GM21723 (cell line): Measurements from ENCODE around the gene UBE3B.

Experiments used
- ATAC-seq: cut with Tn5 transposase; IDR thresholded peaks from one replicate; pipeline ENCODE4 v1.9.1; 2021; ENCODE audit warnings: mild to moderate bottlenecking, moderate library complexity; ENCODE audit not compliant: unreplicated experiment

The UBE3B gene

DNA sequence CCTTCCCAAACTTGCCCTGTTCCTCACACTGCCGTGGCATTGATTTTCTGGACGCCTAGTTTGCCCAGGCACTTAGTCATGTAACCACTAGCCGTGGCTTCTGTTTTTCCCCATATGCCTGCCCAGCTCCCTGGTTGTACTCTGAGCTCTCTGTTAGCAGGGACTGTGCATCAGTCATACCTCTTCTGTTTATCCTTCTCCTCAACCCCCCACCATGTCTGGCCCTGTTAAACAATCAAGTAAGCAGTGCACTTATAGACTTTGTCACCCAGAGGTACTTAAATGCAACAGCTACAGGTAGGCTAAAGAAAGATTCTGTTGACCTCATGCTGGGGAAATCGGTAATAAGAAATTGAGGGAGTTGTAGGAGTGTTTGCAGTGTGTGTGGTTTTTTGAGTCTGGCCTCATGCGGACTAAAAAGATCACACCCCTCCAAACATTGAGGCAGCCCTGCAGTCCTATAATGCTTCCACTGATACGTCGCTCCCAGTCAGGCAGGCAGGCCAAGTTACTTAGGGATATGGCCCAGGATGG, 17.0 kb downstream of the UBE3B start:
- ATAC-seq, result no peak

GRCh38 chr12:109495012-109495411, 17.6 kb downstream of the UBE3B start:
- ATAC-seq, result no peak

GRCh38 chr12:109496306-109496705, 18.9 kb downstream of the UBE3B start:
- no peak for ATAC-seq

- ATAC-seq, result no peak
Measured at GRCh38 chr12:109497675-109498074, 20.2 kb downstream of the UBE3B start.

- no peak for ATAC-seq
Measured at GRCh38 chr12:109500406-109501185, 23.2 kb downstream of the UBE3B start.

- no peak for ATAC-seq
Measured at GRCh38 chr12:109501299-109501698, 23.9 kb downstream of the UBE3B start.

GRCh38 chr12:109502332-109502731, 24.9 kb downstream of the UBE3B start:
- ATAC-seq, result no peak

- ATAC-seq, result no peak
Measured at GRCh38 chr12:109503611-109504010, 26.2 kb downstream of the UBE3B start.

DNA sequence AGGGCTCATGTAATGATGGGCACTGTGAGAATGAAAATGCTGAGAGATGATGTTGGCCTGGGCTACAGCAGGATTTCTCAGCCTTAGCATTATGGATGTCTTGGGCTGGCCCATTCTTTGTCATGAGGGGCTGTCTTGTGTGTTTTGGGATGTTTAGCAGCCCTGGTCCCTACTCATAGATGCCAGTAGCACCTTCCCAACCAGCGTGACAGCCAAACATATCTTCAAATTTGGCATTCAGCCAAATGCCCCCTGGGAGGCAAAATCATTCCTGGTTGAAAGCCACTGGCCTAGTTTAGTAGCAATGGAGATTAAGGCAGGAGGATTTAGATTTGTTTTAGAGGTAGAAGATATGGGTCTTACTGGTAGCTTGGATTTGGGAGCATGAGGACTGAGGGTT, 26.6 kb downstream of the UBE3B start:
- ATAC-seq, result no peak

GRCh38 chr12:109510196-109510595, 32.8 kb downstream of the UBE3B start:
- ATAC-seq, result no peak

DNA sequence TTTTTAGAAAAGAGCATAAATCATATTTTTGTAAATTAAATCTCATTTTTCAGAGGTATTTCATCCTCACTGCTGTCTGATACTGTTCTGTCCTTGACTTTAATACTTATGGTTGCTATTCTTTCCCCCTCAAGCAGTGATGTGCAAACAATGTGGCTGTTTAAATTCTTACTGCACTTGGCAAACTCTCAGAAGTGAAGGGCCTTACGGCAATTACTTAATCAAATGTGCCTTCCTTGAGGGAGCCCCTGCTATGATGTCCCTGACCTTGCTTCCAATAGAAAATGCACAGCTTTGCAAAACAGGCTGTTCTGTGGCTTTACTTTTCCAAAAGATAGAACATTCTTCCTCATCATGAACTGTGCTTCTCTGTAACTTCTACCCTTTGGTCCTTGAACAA, 35.2 kb downstream of the UBE3B start:
- ATAC-seq, result no peak

GRCh38 chr12:109513051-109513450, 35.6 kb downstream of the UBE3B start:
- ATAC-seq, result no peak

DNA sequence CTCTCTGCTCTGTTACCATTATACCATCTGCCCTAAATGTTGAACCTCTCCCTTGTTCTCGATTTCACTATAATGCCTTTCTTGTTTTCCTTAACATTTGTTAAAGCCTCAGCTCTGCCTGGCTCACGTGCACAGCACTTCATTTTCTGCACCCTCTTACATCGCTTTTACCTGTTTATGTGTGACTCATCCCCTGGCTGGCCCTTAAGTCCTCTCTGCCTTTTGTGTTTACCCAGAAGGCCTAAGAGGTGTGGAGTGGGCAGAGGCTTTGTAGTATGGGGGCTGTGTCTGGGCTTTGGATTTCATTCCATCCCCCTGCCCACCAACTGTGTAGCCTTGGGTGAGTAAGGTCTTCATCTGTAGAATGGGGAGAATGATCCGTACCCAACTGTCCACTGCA, 36.5 kb downstream of the UBE3B start:
- ATAC-seq, result no peak

GRCh38 chr12:109517619-109518018, 40.2 kb downstream of the UBE3B start:
- no peak for ATAC-seq

DNA sequence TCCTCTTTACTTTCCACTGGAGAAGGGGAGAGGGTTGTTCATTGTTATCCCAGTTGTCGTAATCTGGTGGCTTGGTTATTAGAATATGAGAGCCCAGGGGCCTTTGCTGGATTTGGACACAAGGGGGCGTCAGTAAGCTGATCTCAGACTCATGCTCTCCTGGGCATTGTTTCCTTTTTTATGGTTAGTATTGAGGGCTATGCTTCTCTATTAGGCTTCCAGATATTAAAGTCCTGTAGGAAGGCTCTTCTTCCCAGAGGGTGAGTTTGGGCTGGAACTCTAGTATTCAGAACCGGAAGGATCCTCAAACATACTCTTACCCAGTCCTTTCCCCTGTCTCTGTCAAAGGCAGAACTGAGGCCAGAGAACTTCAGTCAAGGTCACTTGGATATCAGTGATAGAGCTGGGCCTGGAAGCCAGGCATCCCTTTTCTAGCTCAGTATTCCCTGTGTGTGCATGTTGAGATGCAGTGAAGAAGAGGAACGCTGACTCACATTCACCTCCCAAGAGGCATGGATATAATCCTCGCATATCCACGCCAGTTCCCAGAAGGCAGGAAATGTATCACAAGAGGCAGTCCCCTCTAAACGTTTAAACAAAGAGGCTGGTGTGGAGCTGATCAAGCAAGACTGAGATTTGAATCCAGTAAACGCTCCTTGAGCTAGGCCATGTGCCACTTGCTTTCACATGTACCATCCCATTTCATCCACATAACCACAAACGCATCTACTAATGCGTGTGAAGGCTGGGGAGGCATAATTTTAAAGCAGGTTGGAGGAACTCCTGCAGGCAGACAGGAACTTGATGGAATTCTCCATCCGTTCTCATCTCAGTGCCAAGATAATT, 41.6 kb downstream of the UBE3B start:
- no peak for ATAC-seq

DNA sequence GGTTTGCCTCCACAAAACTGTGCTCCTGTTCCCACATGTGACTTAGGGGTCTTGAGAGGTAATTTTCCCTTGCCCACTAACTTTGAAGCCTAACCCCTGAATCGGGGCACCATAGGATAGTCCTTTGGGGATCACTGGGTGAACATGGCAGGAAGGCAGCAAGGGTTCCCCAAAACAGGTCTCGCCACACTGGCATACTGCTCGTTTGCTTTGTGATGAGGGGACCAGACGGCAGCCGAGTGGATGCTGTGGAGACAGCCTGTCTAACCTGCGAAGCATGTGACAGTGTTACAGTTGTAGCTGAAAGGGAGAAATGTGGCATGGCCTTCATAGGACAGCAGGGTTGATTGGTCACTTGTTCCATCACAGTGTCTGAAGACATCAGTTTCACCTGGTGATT, 42.4 kb downstream of the UBE3B start:
- no peak for ATAC-seq

DNA sequence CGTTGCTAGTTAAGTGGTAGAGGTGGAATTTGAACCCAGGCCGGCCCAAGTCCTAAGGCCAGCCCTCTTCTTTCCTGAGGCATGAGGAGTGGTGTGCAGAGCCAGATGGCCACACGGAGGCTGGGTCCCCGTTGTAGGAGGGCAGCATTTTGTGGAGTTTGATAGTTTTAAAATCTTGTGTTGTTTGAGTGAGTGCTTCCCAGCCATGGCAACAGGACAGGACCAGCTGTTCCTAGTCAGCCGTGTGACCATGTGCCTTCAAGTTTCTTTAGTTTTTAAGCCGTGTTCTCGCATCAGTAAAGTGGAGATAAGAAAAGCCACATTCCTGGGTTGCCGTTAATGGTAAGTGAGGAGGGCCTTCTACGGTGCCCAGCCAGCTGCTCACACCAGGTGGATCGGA, 44.4 kb downstream of the UBE3B start:
- ATAC-seq, result no peak

GRCh38 chr12:109523071-109523470, 45.6 kb downstream of the UBE3B start:
- ATAC-seq, result no peak

- no peak for ATAC-seq
Measured at GRCh38 chr12:109523504-109523903, 46.1 kb downstream of the UBE3B start.

- no peak for ATAC-seq
Measured at GRCh38 chr12:109524466-109525278, 47.2 kb downstream of the UBE3B start.

- ATAC-seq, result no peak
Measured at GRCh38 chr12:109525279-109525585, 47.8 kb downstream of the UBE3B start.
